GM21576 (cell line): ENCODE results near the gene WEE1.

ENCODE experiments used
- ATAC-seq: cut with Tn5 transposase; IDR thresholded peaks from one replicate; pipeline ENCODE4 v1.9.1; 2021; ENCODE audit warnings: mild to moderate bottlenecking, moderate library complexity; ENCODE audit not compliant: unreplicated experiment

Gene WEE1

DNA sequence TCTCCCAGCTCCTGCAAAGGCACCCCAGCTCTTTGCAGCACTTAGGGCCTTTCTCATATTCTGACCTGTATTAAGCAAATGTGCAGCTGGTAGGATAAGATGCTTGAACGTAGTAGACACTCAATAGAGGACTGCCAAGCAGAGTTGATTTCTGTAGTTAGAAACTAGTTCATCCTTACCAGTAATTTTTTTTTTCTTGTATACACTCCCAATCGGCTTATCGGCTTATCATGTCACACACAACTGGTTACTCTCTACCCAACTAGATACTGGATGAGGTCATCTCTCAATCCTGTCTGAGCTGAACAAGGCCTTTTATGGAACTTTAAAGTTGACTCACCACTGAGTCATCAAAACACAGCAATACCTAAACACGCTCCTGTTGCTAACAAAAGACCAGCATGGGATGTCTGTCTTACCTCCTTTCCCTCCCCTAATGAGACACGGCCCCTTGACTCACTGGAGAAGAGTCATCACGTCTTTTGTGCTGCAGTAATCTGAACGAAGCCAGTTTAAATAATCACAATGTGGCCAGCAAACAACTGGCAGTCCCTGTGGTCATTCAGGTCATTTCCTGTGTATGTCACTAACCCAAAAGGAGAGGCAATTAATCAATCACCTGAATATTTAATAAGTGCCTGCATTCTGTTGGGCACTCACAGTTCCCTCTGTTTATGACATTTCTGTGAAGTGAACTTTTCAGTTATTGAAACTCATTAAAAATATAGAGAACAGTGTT lies 7.5 kb upstream of the WEE1 start:
- ATAC-seq, result peak; percentile 88

DNA sequence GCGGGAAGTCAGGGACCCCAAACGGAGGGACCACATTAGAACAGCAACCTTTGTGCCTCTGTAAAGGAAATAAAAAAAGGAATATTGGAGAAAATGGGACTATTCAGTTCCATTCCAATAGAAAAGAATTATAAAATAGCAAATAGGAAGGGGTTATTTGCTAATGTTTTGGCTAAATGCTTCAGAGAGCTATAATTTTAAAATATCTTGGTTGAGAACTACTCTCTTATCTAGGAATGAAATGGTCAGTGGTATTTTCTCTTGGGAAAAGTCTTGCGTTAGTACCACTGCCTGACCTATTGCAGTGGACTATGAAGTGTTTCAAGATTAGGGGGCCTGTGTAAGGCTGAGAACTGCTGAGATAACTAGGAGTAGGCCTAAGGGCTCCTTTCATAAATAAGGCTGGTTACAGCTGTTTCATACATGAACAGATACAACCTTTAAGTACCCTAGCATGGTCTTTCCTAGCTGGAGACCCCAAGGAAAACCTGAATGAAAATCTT lies 6.9 kb upstream of the WEE1 start:
- ATAC-seq, result no peak

GRCh38 chr11:9567401-9567800 lies 6.1 kb upstream of the WEE1 start:
- no peak for ATAC-seq

- ATAC-seq, result no peak
Measured at GRCh38 chr11:9568161-9568853, 5.2 kb upstream of the WEE1 start.

DNA sequence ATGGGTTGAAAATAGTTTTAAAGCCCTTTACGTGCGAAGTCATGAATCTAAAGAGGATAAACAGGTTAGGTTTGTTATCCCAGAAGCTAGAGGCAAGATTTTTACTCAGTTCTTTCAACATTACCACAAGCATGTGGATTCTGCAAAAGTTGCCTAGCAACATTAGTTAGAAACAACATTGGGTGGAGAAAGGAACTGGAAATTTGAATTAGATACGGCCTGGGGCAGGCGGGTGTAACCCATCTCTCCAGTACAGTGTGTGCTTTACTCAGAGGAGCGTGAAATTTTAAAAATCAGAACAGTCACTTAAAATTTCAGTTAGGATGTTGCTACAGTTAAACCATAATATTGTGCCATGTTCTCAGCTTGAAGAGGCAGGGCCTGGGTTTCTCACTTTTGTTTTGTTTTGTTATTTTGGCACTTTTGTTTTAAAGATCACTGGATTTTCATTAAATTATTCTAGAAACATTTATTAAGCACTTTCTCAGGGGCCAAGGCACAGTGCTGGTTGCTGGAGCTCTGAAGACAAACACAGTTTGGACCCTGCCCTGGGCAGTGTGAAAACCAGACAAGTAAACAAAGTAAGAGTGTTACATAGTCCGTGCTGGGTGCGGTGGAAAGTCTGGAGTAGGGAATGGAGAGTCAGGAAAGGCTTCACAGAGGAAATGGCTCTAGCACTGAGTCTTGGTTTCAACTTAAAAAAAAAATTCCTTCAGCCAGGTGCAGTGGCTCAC lies 4.4 kb upstream of the WEE1 start:
- ATAC-seq, result no peak

DNA sequence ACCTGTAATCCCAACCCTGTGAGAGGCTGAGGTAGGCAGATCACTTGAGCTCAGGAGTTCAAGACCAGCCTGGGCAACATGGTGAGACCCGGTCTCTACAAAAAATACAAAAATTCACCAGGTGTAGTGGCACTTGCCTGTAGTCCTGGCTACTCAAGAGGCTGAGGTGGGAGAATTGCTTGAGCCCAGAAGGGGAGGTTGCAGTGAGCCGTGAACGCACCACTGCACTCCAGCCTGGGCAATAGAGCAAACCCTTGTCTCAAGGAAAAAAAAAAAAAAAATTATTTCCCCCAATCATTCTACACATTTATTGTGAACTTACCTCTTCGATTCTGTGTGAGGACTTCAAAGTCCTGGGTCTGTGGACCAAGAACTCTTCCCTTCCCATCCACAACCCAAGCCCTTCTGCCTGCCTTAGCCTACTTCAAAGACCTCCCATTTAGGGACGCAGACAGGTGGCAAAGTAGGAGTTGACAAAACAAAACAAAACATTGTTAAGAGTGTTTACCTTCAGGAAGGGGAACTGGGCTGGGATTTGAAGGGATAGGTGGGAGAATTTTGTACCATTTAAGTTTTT lies 3.8 kb upstream of the WEE1 start:
- ATAC-seq, result no peak

DNA sequence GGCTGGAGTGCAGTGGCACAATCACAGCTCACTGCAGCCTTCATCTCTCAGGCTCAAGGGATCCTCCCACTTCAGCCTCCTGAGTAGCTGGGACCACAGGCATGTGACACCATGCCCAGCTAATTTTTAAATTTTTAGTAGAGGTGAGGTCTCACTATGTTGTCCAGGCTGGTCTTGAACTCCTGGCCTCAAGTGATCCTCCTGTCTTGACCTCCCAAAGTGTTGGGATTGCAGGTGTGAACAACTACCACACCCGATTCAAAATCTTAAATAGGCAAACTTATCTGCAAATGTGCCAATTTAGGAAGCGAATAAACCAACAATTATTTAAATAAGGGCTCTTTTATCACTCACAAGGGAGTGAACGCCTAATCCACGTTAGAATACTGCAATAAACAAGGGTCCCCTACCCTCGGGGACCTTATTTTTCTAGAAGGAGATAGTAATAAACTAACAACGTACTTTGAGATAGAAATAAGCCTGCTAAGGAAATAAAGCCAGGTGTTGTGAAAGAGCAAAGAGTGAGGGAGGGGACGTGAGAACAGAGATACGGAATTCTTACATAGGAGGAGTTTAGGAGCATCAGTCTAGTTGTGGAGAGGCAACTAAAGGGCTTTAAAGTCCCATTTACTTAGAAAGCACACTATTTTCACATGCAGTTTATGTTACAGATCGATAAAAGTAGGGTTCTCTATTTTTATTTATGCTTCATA lies 3.0 kb upstream of the WEE1 start:
- no peak for ATAC-seq

DNA sequence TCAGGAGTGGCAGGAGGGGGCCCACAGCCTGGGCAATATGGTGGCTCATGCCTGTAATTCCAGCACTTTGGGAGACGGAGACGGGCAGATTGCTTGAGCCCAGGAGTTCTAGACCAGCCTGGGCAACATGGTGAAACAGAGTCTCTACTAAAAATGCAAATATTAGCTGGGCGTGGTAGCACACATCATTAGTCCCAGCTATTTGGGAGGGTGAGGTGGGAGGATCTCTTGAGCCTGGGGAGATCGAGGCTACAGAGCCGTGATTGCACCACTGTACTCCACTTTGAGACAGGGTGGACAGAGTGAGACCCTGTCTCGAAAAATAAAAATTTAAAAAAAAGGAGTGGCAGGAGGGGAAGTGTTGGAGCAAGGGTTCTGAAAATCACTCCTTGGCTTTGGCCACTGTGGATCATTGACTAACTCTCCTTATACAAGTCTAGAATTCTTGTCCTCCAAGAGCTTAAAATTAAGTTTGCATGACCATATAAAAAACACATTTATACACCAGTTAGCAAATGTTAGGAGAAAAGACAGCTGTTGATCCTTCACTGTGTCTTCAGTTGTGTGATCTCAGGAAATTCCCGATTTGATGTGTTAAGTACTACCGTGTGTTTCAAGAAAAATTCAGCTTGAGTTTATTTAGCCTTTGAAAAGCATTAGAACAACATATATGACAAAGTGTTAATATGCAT lies 2.3 kb upstream of the WEE1 start:
- no peak for ATAC-seq

GRCh38 chr11:9571763-9572115 lies 1.7 kb upstream of the WEE1 start:
- ATAC-seq, result no peak

- ATAC-seq, result peak; percentile 4
Measured at GRCh38 chr11:9573775-9574621, 528 bp downstream of the WEE1 start.

- ATAC-seq, result no peak
Measured at GRCh38 chr11:9574622-9575259, 1.3 kb downstream of the WEE1 start.

DNA sequence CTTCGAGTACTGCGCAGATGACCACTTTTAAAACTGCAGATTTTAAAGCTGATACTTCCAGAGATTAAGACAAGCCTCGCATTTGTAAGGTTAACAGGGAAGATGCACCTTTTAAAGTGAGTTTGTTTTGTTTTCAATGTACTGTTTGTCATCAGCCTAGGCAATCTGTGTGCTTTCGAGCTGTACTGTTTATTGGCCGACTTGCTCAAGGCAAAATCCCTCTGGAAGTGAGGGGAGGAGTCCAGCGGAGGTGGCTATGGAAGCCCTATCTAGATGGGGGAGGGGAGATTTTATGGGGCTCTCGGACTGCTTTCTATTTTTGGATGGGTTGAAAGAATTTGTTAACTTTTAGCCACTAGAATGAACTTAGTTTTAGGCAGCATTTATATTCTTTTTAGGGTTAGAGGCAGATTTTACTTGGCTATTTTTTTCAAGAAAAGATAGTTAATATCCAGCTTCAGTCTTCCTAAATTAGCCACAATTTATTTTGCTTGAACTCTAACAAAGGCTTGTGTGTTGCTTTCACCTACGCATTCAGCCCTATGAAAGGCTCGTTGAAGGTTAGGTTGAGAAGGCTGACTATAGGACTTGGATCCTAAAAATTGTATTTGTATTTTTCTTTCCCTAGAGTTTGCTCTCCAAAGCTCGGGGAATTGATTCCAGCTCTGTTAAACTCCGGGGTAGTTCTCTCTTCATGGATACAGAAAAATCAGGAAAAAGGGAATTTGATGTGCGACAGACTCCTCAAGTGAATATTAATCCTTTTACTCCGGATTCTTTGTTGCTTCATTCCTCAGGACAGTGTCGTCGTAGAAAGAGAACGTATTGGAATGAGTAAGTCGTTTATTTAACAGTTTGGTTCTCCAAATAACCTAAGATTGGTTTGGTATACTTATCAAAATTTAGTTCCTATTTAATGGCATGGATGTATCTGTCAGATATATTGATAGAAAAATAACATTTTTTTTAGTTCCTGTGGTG lies 2.1 kb downstream of the WEE1 start:
- ATAC-seq, result no peak

GRCh38 chr11:9576701-9577381 lies 3.4 kb downstream of the WEE1 start:
- no peak for ATAC-seq

- no peak for ATAC-seq
Measured at GRCh38 chr11:9577556-9577955, 4.1 kb downstream of the WEE1 start.

DNA sequence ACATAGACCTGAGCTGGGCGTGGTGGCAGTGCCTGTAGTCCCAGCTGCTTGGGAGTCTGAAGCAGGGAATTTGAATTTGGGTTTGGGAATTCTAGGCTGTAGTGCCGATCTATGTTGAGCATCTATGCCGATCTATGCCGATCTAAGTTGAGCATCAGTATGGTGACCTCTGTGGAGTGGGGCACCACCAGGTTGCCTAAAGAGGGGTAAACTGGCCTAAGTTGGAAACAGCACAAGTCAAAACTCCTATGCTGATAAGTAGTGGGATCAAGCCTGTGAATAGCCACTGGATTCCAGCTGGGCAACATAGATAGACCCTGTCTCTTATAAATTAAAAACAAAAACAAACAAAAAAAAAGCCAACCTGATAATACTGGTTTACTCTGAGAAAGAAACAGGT lies 7.4 kb downstream of the WEE1 start:
- ATAC-seq, result no peak

DNA sequence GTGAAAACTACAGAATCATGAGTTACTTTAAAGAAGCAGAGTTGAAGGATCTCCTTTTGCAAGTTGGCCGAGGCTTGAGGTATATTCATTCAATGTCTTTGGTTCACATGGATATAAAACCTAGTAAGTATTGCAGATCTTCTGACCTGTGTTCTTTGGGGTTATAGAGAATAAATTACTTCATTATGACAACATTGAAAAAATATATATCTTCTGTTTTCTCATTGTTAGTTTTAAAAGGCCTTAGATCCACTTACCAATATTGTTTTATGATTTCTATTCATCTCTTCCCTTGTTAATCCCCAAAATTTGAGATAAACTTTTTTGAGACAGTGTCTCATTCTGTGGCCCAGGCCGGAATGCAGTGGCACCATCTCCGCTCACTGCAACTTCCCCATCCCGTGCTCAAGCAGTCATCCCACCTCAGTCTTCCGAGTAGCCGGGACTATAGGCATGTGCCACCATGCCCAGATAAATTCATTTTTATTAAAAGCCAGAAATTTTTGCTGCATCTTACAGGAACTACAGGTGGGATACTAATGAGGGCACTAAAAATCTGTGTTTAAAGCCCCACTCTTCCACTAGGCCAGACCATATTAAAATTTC lies 8.2 kb downstream of the WEE1 start:
- no peak for ATAC-seq

DNA sequence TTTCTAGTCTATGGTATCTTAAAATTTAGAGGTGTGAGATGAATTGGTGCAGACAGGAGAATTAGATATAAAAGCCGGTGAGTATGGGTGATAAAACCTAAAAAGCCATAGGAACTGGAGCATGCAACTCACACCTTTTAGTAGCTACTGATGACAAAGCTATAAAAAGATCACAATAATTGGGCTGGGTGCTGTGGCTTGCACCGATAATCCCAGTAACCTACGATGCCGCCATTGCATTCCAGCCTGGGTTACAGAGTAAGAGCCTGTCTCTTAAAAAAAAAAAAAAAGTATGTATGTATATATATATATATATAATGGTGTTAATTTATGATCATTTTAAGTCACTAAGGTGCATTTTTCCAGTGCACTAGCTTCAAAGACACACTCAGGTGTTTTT lies 17.2 kb downstream of the WEE1 start:
- ATAC-seq, result no peak
